CMK (cell line): ENCODE measurements around the gene ATN1.
A peak's percentile ranks its signal among the peaks of the same experiment; 100 is the strongest.

Experiments
- DNase-seq: peaks from one replicate; pipeline ENCODE4 v3.0.0-alpha.2; 2010; ENCODE audit warnings: low read depth

The ATN1 gene

DNA sequence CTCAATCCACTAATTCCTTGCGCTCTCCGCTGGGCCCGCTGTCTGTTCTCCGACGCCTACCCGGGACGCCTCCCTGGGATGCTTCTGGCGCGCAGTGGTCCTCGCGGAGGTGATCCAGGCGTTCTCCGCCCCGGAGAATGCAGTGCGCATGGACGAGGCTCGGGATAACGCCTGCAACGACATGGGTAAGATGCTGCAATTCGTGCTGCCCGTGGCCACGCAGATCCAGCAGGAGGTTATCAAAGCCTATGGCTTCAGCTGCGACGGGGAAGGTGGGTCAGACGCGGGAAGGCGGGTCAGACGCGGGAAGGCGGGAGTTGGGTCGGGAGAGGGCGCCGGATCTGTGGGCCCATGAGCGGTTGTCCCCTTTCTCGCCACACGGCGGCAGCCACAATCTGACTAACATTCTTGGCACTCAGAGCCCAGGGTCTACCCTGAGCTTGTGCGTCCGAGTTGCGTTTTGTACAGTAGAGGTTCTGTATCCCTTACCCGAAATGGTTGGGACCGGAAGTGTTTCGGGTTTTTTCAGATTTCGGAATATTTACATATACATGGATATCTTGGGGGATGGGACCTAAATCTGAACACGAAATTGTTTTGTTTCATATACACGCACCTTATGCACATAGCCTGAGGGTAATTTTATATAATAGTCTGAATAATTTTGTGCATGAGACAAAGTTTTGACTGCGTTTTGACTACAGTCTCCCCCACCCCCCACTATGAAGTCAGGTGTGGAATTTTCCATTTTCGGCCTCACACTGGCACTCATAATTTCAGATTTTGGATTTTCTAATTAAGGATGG is 16.8 kb downstream of the ATN1 start:
- DNase-seq: peak; percentile 78

DNA sequence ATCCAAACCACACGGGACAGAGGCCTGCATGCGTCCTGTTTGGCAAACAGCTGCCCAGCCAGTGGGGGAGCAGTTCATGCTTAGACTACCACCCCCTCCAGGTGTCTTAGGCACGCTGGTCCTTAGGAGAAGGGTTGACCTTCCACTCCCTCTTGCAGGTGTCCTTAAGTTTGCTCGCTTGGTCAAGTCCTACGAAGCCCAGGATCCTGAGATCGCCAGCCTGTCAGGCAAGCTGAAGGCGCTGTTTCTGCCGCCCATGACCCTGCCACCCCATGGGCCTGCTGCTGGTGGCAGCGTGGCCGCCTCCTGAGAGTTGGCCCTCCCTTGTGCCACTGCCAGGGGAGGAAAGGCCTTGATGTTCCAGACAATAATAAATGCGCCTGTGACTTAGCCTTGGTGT is 17.9 kb downstream of the ATN1 start:
- no peak for DNase-seq

GRCh38 chr12:6946033-6946919 is 18.5 kb downstream of the ATN1 start:
- DNase-seq: no peak

- DNase-seq: no peak
These were observed 19.2 kb downstream of the ATN1 start for GRCh38 chr12:6946920-6947374.

- DNase-seq: no peak
These were observed 19.9 kb downstream of the ATN1 start for GRCh38 chr12:6947615-6948014.

GRCh38 chr12:6948873-6949594 is 21.3 kb downstream of the ATN1 start:
- no peak for DNase-seq

DNA sequence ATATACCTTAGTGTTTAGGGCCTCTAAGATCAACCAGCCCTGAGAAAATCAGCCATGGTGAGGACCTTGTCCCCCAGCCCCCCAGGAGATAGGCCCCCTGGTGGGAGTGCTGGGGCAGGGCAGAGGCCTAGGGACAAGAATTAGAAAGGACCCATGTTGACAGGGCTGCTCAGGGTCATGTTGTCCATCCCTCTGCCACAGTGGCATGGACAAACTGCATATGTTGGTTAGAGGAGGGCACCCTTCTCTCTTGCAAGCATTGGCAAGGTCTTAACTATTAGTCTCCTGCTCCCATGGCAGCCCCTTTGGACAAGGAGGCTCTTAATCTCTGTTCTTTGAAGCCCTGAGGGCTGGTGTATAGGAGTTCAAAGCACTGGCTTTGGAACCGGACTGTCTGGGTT is 22.6 kb downstream of the ATN1 start:
- DNase-seq: no peak

GRCh38 chr12:6950811-6951540 is 23.2 kb downstream of the ATN1 start, which contains the start of gene PTPN6:
TSS of gene PTPN6 (plus strand) at chr12:6951356. CDS start at chr12:6951513, 157 bp downstream.
- DNase-seq: peak; percentile 84

DNA sequence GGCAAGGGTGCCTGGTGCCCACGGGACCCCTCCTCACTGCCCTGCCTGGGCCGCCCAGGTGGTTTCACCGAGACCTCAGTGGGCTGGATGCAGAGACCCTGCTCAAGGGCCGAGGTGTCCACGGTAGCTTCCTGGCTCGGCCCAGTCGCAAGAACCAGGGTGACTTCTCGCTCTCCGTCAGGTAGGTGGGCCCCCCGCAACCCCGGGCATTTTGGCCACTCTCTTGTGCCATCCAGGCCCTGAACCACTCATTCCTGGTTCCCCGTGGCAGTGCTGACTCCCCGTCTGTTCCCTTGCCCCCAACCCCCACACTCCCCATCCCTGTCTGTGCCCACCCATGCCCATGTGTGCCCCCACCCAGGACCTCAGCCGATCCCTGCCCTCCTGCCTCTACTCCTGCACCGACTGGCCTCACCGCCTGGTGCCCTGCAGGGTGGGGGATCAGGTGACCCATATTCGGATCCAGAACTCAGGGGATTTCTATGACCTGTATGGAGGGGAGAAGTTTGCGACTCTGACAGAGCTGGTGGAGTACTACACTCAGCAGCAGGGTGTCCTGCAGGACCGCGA is 23.9 kb downstream of the ATN1 start:
- DNase-seq: no peak

DNA sequence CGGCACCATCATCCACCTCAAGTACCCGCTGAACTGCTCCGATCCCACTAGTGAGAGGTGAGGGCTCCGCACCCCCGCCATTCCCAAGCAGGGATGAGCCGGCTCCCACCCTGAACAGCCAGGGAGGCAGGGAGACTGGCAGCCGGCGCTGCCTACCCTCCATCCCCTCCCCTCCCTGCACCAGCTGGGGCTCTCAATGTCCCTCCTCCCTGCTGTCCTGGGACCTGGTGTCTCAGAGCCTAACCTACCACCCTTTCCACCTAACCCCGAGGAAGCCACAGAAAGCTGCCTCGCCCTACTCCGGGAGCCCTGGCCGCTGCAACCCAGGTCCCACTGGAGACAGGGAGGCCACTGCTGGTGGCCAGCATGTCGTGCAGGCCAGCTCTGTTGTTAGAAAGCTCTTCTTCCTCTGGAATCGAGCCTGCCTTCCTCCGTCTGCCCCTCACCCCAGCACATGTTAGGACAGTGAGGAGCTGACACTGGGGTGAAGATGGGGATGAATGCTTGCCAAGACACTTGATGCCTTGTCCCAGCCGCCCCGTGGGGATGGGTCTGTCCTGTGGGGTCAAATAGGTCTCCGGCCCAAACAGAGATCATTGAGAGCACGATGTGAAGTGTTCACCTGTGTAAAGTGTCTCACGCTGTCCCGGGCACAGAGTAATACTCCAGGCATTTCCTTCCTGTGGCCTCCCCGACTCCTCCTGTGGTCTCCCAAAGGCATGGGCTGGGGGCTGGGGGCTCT is 24.5 kb downstream of the ATN1 start:
- no peak for DNase-seq

DNA sequence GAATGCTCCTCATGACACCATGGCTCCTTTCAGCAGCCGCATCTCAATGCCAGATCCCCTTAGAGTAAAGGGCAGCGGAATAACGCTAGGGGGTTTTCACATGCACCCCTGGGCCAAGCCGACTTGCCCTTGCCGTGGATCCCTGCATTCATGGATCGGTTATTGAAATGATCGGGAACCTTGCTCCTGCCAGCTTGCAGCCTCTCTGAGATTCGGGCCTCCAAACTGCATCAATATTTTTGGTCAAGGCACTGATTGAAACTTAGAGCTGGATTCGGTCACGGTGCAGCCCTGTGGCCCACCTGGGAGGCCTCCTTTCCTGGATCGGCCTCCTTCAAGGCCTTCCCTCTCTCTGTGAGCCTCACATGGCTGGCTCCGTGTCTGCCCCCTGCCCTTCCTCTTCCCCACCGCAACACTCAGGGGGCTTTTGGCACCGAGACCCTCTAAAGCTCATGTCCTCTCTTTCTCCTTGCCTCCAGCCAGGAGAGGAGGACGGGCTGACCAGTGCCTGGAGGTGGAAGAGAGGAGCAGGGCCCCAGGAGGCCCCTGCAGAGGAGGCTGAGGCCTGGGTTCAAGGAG is 25.2 kb downstream of the ATN1 start:
- DNase-seq: no peak

GRCh38 chr12:6953442-6954315 is 25.9 kb downstream of the ATN1 start:
- peak; percentile 87 for DNase-seq

- no peak for DNase-seq
These were observed 26.8 kb downstream of the ATN1 start for GRCh38 chr12:6954316-6955107.

- DNase-seq: no peak
These were observed 27.6 kb downstream of the ATN1 start for GRCh38 chr12:6955108-6956020.

GRCh38 chr12:6956021-6956727 is 28.4 kb downstream of the ATN1 start:
- no peak for DNase-seq

GRCh38 chr12:6957151-6957701 is 29.5 kb downstream of the ATN1 start:
- no peak for DNase-seq
